Activated CD4-positive, alpha-beta T cell treated with anti-CD3 and anti-CD28 coated beads, Interleukin-2, amount 50 U/mL, for 48 hours (primary cell): ENCODE measurements around the gene EXOSC1.
"Not testable (repeated sequence)": the region's sequence is repeated elsewhere in the genome, so short reads cannot be mapped to it uniquely, and the experiment has no call there.

Experiments
- DNase-seq, 2 experiments: peaks; one replicate each; pipeline ENCODE4 v3.0.0-alpha.2; 2020

The EXOSC1 gene

GRCh38 chr10:97407211-97407951, 38.4 kb downstream of the EXOSC1 start:
- DNase-seq, result peak; percentile 71 to 76

GRCh38 chr10:97406483-97406882, 39.3 kb downstream of the EXOSC1 start:
- not testable (repeated sequence) for DNase-seq

- DNase-seq, result no peak
These were observed 39.7 kb downstream of the EXOSC1 start for GRCh38 chr10:97406064-97406463.

GRCh38 chr10:97404044-97404443, 41.8 kb downstream of the EXOSC1 start:
- DNase-seq, result no peak

GRCh38 chr10:97401455-97401919, 44.3 kb downstream of the EXOSC1 start:
- DNase-seq, result no peak

- peak; percentile 74 to 85 for DNase-seq
These were observed 44.9 kb downstream of the EXOSC1 start, which contains the start of gene RRP12 for GRCh38 chr10:97400665-97401454. TSS of gene RRP12 (minus strand) at chr10:97401340. CDS start at chr10:97401231, 109 bp downstream.

GRCh38 chr10:97399843-97400545, 45.8 kb downstream of the EXOSC1 start:
- DNase-seq, result peak; percentile 20 to 55

GRCh38 chr10:97396056-97396455, 49.8 kb downstream of the EXOSC1 start:
- no peak for DNase-seq

- no peak for DNase-seq
These were observed 52.7 kb downstream of the EXOSC1 start for GRCh38 chr10:97393034-97393573.

- no peak for DNase-seq
These were observed 55.7 kb downstream of the EXOSC1 start for GRCh38 chr10:97390091-97390490.

- no peak for DNase-seq
These were observed 57.7 kb downstream of the EXOSC1 start for GRCh38 chr10:97388152-97388551.
